Measurements from ENCODE around the gene TMEM109.

Gene TMEM109

DNA sequence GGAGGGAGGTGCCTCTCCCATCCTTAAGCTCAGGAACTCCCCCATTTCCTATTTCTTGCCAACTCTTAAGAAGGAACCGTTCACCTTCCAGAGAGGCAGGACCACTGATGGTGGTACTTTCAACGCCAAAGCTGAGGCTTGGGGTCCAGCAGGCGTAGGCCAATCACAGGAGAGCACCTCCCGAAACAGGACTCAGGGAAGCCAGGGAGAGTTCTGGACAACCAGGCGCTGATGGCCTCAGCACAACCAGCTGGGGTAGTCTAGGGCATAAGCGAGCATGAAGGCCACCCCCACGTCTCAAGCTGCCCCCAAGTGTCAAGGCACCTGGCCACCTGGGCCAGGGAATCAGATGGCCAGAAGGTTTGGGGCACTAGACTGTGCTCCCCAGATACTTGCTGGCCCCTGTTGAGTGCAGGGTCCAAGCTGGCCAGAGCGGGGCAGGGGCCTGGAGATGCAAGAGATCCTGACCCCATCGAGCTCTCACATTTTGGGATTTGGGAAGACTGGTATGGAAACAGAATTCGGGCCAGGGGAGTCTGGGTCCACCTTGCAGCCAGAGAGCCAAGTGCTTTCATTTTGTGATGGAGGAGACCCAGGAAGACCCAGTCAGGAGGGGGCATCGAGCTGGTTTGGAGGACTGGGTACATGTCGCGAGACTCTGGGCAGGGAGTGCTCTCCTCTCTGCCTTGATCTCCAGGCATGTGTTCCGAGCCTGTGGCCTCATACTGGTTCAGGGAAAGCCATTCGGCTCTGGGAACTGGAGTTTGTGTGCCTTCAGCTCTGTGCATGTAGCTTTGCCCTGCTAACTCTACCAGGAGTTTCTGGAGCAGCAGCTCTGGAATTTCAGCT is 58.4 kb downstream of the TMEM109 start:
- no peak for DNase-seq

Measured in activated gamma-delta T cell treated with Interleukin-2 at 50 U/mL for 16 hours (primary cell).